GM18909 (cell line): Measurements from ENCODE around the gene JAM2.

ENCODE experiments used
- ATAC-seq: cut with Tn5 transposase; IDR thresholded peaks from one replicate; pipeline ENCODE4 v1.9.1; 2021; ENCODE audit warnings: mild to moderate bottlenecking; ENCODE audit not compliant: unreplicated experiment, poor library complexity

JAM2 gene

DNA sequence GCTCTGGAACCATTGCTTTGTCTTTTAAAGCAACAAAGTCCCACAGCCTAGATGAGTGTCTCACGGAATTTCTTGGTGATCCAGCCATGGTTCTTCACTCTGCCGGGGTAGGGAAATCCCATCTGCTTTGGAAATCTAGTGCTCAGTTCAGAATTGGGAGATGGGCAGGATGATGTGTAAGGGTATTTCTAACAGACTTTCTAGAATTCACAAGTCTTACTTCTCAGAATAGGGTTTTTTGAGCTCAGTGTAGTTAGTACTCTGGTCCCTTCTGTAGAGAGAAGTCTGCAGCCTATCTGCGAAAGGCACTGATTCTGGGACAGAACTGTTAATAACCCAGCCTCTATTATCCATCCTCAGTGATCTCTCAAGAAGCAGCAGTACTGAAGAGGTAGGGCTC lies 121.0 kb downstream of the JAM2 start:
- ATAC-seq, result no peak

DNA sequence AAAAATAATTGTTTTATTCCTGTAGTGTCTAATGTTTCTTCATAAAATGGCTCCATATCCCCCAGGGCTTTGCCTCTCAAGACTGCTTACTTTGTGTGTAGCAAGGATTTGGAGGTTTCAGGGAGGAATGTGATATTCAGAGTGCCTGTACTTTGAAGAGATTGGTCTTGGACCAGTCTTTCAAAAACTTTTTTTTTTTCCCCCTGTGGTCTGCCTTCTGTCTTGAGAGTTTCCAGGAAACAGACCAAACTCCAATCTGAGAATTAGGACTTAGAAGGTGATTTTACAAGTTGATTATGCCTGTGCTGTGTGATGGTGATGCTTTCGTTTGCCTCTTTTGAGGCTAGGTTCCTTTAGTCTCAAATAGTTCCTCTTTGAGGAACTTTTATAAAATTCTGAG lies 121.6 kb downstream of the JAM2 start:
- ATAC-seq, result no peak

DNA sequence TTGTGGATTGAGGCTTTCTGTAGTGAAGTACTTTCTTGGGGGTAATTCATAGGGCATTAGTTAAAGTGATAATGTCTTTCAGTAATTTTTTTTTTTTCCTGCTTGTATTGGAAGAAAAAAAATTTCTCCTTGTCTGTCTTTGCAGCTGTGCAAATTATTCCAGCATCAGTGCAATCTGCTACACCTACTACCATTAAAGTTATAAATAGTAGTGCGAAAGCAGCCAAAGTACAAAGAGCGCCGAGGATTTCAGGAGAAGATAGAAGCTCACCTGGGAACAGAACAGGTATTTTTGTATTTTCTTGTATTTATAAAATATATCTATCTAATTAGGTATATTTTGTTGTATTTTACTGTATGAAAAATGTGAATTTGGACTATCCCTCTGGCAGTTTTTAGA lies 125.0 kb downstream of the JAM2 start:
- no peak for ATAC-seq
